Pancreas (tissue), 10 donors: ENCODE results near the gene EPS8L2. TPM values are rescaled to one million over a fixed set of nuclear protein-coding genes. Genes with fewer than 3 reads are reported as not detected.
A peak's percentile ranks its signal among the peaks of the same experiment; 100 is the strongest.

Experiments
- ATAC-seq, 4 donors: fragments of 200-7000 bp; cut with Tn5 transposase; one replicate each; pipeline versions ENCODE4 v1.8.0 to v1.9.1; 2020; ENCODE audit warnings: mild to moderate bottlenecking in 4 of 4, moderate library complexity in 4 of 4
- DNase-seq, 6 donors: peaks; one replicate each; pipeline ENCODE4 v3.0.0-alpha.2; 2020
- FAIRE-seq: peaks from 2 replicates; lab custom pipeline; 2012; peaks lifted over from hg19 to GRCh38; lab: Jason Lieb, UNC
- H3K27ac ChIP-seq, 4 donors: fragments of 200-600 bp; sonication (generic); 1 replicate in 3 of 4; 2 replicates in 1 of 4; pipeline versions ENCODE4 v1.5.0 to v1.8.0; 2020
- H3K27me3 ChIP-seq, 4 donors: fragments of 200-600 bp; one replicate each; pipeline ENCODE4 v1.8.0; 2021
- H3K36me3 ChIP-seq, 3 donors: fragments of 200-600 bp; sonication (generic) in 1 of 3; one replicate each; pipeline versions ENCODE4 v1.5.0 to v1.8.0; 2020 to 2021
- H3K4me1 ChIP-seq, 3 donors: fragments of 200-600 bp; one replicate each; pipeline ENCODE4 v1.8.0; 2021
- H3K4me3 ChIP-seq, 4 donors: fragments of 200-600 bp; sonication (generic) in 2 of 4; one replicate each; pipeline versions ENCODE4 v1.5.0 to v1.8.0; 2020 to 2021
- H3K9me3 ChIP-seq, 4 donors: fragments of 200-600 bp; one replicate each; pipeline ENCODE4 v1.8.0; 2021
- whole genome bisulfite sequencing, 2 donors: extraction: QIAGEN DNeasy Blood & Tissue Kit; methylation state at CpG; one replicate each; pipeline ENCODE4 v1.1.7; 2013; 5-methylcytosine and 5-hydroxymethylcytosine counted together
- intact Hi-C, 3 donors: fragments of 100-400 bp; cut with DNase I; formaldehyde crosslinking; loops; one replicate each; pipeline versions ENCODE4 v1.11.1 to v1.14.2; 2022
- polyA plus RNA-seq, 2 donors: library from polyadenylated mRNA; stranded (reverse); fragments of 200-250 nt; gene quantifications; one replicate each; pipeline ENCODE4 v1.2.3, GENCODE V29; 2013
- total RNA-seq, 6 donors: library from RNA; stranded (reverse); fragmentation: NEBNext Ultra II Directional in 4 of 6; extraction: Animal tissue kit (Norgen Biotek cat#: 25700) in 4 of 6; gene quantifications; one replicate each; pipeline versions ENCODE4 v1.2.1 to v1.2.4, GENCODE V29; 2021 to 2023
- TF ChIP-seq, protein P1 (sequence below), 4 donors: fragments of 200-600 bp; sonication (generic) in 3 of 4; IDR thresholded peaks; one replicate each; pipeline versions ENCODE4 v1.5.0 to v1.8.0; 2021; ENCODE audit warnings: antibody characterized with exemption in 4 of 4
- donor health status: healthy with polysubstance abuse.
- donor health status: DM: no; HTN: no; CAD: no; lungs with moderate emphysema.
- donor health status: DM: no; HTN: no; CAD: no.
- donor health status: control.
- donor health status: control.
- donor health status: Bipolar disorder and iron deficiency.
- donor health status: DM: yes; HTN: yes; CAD: no.
- donor health status: DM: no; HTN: no; CAD: no.
- donor health status: DM: no; HTN: no; CAD: no.
- donor health status: DM: yes; HTN: yes; CAD: no.

Gene EPS8L2
- total and polyA plus RNA-seq, 8 donors, result 58.1 to 286 (median 93.3) TPM

DNA sequence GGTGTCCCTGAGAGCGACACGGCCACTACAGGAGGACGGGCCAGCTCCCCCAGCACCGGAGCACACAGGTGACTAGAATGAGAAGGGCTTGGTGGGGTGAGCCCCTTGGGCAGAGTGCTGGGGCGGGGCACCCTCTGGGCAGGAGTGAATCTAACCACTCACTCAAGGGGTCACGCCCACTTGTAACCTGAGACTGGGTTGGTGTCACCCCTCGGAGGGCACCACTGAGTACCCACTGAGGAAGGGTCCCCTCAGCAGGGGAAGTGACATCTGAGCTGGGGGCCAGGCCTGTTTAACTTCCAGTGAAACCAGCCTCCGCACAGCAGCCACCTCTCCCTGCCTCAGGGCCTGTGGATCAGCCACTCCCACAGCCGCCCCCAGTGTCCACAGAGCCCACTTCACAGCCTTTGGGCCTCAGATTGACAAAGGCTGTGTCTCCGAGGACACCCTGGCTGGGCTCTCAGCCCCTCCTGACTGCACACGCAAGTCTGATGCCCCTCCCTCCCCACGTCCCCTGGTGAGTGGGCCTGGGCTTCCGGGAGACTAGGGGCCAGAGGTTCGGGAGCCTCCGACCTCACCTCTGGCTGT lies 65.7 kb downstream of the EPS8L2 start:
- WGBS, 2 donors, result 86 to 91% methylated on average over 15 of the region's 15 CpGs
- H3K4me3 ChIP-seq, result no peak overlapping the region
- H3K4me1 ChIP-seq, result peaks cover 0 to 8% (median 6%) of the 10 kb centered on the region in 3 donors
- DNase-seq (peak in 1 of 6 donors; percentile 62), FAIRE-seq (no peak), ATAC-seq (no peak)
- intact Hi-C loops, result no loop called here
- H3K9me3 ChIP-seq, result no peaks in the 10 kb centered on the region
- H3K36me3 ChIP-seq, result peaks cover 0 to 26% (median 0%) of the 10 kb centered on the region in 3 donors
- no peaks in the 10 kb centered on the region for H3K27me3 ChIP-seq
- TF ChIP-seq, protein P1, sequence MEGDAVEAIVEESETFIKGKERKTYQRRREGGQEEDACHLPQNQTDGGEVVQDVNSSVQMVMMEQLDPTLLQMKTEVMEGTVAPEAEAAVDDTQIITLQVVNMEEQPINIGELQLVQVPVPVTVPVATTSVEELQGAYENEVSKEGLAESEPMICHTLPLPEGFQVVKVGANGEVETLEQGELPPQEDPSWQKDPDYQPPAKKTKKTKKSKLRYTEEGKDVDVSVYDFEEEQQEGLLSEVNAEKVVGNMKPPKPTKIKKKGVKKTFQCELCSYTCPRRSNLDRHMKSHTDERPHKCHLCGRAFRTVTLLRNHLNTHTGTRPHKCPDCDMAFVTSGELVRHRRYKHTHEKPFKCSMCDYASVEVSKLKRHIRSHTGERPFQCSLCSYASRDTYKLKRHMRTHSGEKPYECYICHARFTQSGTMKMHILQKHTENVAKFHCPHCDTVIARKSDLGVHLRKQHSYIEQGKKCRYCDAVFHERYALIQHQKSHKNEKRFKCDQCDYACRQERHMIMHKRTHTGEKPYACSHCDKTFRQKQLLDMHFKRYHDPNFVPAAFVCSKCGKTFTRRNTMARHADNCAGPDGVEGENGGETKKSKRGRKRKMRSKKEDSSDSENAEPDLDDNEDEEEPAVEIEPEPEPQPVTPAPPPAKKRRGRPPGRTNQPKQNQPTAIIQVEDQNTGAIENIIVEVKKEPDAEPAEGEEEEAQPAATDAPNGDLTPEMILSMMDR (IDR thresholded peaks at IDR 0.05), result no peak
- no peak overlapping the region for H3K27ac ChIP-seq

DNA sequence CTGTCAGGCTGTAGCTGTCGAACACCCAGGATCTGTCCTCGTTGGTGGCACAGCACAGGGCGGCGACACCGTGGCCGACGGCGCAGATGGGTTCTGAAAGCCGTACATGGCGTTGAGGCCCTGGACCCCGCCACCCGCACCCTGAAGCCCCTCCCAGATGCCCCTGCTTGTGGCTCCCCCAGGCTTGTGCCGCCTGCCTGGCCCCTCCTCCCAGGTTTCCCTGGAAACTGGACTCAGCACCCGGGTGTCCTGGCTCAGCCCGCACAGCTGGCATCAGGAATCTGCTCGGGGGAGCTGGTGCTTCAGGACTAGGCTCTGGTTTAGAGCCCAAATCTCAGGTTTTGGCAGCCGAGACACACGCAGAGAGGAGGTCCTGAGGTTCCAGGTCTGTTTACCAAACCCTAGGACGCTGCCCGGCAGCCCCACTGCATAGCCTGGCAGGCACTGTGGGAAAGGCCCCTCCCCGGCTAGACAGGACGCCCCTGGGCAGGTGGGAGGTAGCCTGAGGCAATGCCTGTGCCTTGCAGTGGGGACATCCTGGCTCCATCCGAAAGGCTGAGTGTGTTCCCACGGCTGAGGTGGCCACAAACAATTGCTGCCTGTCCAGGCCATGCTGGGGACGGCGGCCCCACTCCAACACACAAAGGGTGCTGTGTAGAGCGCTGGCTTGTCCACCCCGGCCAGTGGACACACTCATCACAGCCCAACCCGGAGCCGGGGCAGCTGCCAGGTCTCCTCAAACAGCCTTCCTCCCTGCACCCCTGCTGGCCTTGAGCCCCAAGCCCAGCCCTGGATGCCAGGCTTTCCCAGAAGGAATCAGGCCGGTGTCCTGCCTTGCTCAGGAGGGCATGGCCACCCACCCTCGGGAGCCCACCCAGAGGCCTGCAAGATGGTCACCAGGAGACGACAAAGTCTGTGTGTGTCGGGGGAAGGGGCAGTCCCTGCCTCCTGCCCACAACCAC lies 66.7 kb downstream of the EPS8L2 start:
- no peak for FAIRE-seq
- H3K27ac ChIP-seq, result no peak overlapping the region
- 81 to 84% methylated on average over 34 of the region's 34 CpGs for WGBS, 2 donors

DNA sequence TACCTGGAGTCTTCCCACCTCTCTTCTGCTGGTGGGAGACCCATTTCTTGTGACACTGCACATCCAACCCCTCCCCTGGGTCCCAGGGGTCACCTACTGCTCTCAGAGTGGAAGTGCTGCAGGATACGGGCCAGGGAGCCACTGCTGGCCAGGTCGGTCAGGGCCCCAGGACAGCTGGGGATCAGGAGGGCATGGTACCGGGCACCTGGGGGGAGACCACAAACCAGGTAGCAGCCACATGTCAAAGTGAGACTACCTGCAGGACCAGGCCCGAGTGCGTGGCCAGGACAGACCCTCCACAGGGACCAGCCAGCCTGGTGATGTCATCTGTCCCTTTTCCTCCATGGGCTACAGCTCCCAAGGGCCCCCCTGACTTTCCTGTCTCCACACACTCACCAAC lies 67.4 kb downstream of the EPS8L2 start:
- Histone ChIP-seq H3K4me3 (no peak overlapping the region), H3K27ac (no peak overlapping the region), H3K4me1 (peaks cover 0 to 14% (median 6%) of the 10 kb centered on the region in 3 donors), H3K36me3 (peaks cover 0 to 26% (median 0%) of the 10 kb centered on the region in 3 donors), H3K9me3 (no peaks in the 10 kb centered on the region), H3K27me3 (no peaks in the 10 kb centered on the region)
- TF ChIP-seq, protein P1 (IDR thresholded peaks at IDR 0.05), result no peak
- intact Hi-C loops, result no loop called here
- 94% methylated on average over 5 of the region's 5 CpGs for WGBS, 2 donors
- ATAC-seq (no peak), DNase-seq (peak in 1 of 6 donors; percentile 55), FAIRE-seq (no peak)

More for the DNA sequence above, 66.7 kb downstream of the EPS8L2 start:
- ATAC-seq (no peak), DNase-seq (peak in 2 of 6 donors; percentile 52 to 76)
- Histone ChIP-seq H3K27me3 (no peaks in the 10 kb centered on the region), H3K36me3 (peaks cover 0 to 26% (median 0%) of the 10 kb centered on the region in 3 donors), H3K4me3 (no peak overlapping the region), H3K9me3 (no peaks in the 10 kb centered on the region), H3K4me1 (peaks cover 0 to 8% (median 6%) of the 10 kb centered on the region in 3 donors)
- TF ChIP-seq, protein P1 (IDR thresholded peaks at IDR 0.05), result no peak
- intact Hi-C loops, result no loop called here

DNA sequence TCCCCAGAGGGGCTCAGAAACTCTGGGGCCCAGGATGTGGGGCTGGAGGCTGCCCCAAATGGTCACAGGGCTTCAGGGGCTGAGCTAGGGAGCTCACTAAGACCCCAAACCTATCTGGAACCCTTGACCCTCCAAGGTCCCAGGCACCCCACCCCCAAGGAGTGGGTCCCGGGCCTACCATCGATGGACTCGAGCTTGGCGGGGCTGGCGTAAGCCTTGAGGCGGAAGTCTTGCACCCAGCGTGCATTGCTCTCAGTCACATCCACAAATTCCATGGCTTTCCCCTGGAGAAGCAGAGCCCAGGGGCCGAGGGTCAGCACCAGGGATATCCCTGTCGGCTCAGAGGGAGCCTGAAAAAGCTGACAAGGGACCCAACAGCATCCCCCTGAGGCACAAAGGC lies 67.8 kb downstream of the EPS8L2 start:
- peaks cover 0 to 26% (median 0%) of the 10 kb centered on the region in 3 donors for H3K36me3 ChIP-seq
- FAIRE-seq, result no peak
- no peak for ATAC-seq

More for the DNA sequence above, 67.8 kb downstream of the EPS8L2 start:
- Histone ChIP-seq H3K4me3 (no peak overlapping the region), H3K4me1 (peaks cover 0 to 14% (median 6%) of the 10 kb centered on the region in 3 donors), H3K27me3 (no peaks in the 10 kb centered on the region), H3K27ac (no peak overlapping the region), H3K9me3 (no peaks in the 10 kb centered on the region)
- DNase-seq, result peak in 1 of 6 donors; percentile 54
- WGBS, 2 donors, result 93 to 96% methylated on average over 9 of the region's 9 CpGs
- TF ChIP-seq, protein P1 (IDR thresholded peaks at IDR 0.05), result no peak
- intact Hi-C loops, result no loop called here
